ENCODE measurements around the gene PLA2G7. TPM values are rescaled to one million over a fixed set of nuclear protein-coding genes. Genes with fewer than 3 reads are reported as not detected.

The PLA2G7 gene
- total RNA-seq, 1 experiment from 2014 or later: not detected

DNA sequence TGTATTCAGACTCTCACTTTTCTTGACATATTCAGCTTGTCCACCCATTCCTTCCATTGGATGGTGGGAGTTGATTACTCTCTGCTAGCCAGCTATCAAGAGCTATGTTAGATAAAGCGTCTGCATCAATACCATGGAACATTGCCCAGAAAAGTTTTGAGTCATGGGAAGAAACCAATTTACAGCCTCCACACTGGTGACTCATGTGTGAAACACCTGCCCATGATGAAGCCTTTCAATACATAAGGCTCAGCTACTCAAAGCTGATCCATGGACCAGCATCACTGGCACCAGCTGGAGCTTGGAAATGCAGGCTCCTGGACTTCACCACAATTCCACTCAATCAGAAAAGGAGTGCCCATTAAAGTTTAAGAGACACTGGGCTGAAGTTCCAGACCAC, 16.1 kb downstream of the PLA2G7 start:
- Histone ChIP-seq H3K27ac (ENCODE audit: low read depth, low read length, poor library complexity, severe bottlenecking) (no peak overlapping the region), H3K9me3 (ENCODE audit: low read depth, low read length, poor library complexity, severe bottlenecking) (no peaks in the 10 kb centered on the region), H3K4me1 (ENCODE audit: insufficient read depth, low read length, poor library complexity, severe bottlenecking) (no peaks in the 10 kb centered on the region), H3K4me3 (ENCODE audit: low read depth, low read length, poor library complexity, severe bottlenecking) (no peak overlapping the region), H3K27me3 (replicated peaks; ENCODE audit: insufficient read depth, low read depth, low read length, poor library complexity) (peaks cover 38% of the 10 kb centered on the region), H3K36me3 (ENCODE audit: insufficient read depth, low read length, poor library complexity, severe bottlenecking) (no peaks in the 10 kb centered on the region)
- no peak for DNase-seq (ENCODE audit: low spot score)
- TF ChIP-seq, protein P1, sequence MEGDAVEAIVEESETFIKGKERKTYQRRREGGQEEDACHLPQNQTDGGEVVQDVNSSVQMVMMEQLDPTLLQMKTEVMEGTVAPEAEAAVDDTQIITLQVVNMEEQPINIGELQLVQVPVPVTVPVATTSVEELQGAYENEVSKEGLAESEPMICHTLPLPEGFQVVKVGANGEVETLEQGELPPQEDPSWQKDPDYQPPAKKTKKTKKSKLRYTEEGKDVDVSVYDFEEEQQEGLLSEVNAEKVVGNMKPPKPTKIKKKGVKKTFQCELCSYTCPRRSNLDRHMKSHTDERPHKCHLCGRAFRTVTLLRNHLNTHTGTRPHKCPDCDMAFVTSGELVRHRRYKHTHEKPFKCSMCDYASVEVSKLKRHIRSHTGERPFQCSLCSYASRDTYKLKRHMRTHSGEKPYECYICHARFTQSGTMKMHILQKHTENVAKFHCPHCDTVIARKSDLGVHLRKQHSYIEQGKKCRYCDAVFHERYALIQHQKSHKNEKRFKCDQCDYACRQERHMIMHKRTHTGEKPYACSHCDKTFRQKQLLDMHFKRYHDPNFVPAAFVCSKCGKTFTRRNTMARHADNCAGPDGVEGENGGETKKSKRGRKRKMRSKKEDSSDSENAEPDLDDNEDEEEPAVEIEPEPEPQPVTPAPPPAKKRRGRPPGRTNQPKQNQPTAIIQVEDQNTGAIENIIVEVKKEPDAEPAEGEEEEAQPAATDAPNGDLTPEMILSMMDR (conservative IDR thresholded peaks at IDR 0.05; ENCODE audit: low read depth, low read length): no peak
- TF ChIP-seq EZH2 (IDR thresholded peaks at IDR 0.05; ENCODE audit: borderline replicate concordance, low read depth, low read length, poor library complexity, severe bottlenecking): no peak
- BruUV-seq (replicated peaks): no TSS peak
- ChIA-PET POLR2A (ENCODE audit: low non-redundant PET) (no interaction called here), CTCF (no interaction called here)
- intact Hi-C loops (cut with micrococcal nuclease; ENCODE audit: unreplicated experiment): no loop called here

DNA sequence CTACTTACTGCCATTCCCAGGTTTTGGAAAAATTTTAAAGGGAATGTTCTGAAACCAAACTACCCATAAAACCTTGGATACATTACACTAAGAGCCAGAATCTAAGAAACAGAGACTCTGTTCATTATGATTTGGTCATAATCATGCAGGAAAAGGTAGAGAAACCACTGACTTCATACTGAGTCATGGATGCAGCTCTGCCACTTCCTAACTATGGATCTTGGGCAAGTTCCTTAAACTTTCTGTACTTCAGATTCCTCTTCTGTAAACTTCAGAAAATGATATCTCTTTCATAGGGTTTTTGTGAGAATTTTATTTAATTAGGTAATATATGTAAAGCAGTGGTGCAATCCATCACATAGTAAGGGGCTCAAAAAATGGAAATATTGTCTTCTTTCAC, 20.0 kb downstream of the PLA2G7 start:
- BruUV-seq (replicated peaks): no TSS peak

DNA sequence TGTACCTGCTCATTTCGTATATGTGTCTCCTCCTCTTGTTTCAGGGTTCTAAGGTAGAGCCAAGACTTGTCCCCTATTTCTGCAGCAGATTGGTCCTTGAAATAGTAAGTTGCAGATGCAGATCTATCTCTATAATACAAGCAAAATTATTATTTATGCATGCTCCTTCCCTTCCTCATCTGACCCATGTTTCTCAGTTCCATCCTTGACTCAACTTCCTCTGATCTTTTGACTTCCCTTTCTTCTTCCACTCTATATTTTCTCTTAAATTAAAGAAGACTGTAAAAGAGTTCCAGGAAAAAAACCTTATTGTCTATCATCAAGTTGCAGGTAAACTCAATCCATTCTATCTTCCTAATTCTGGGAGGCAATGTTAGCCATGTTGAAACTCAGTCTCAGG, 23.7 kb downstream of the PLA2G7 start:
- ChIA-PET POLR2A (ENCODE audit: low non-redundant PET) (no interaction called here), CTCF (no interaction called here)
- Histone ChIP-seq H3K4me1 (ENCODE audit: insufficient read depth, low read length, poor library complexity, severe bottlenecking) (no peaks in the 10 kb centered on the region), H3K4me3 (ENCODE audit: low read depth, low read length, poor library complexity, severe bottlenecking) (no peak overlapping the region), H3K9me3 (ENCODE audit: low read depth, low read length, poor library complexity, severe bottlenecking) (no peaks in the 10 kb centered on the region), H3K36me3 (ENCODE audit: insufficient read depth, low read length, poor library complexity, severe bottlenecking) (no peaks in the 10 kb centered on the region), H3K27me3 (replicated peaks; ENCODE audit: insufficient read depth, low read depth, low read length, poor library complexity) (peaks cover 17% of the 10 kb centered on the region), H3K27ac (ENCODE audit: low read depth, low read length, poor library complexity, severe bottlenecking) (no peak overlapping the region)
- DNase-seq (ENCODE audit: low spot score): no peak
- BruUV-seq (replicated peaks): no TSS peak
- TF ChIP-seq, protein P1 (conservative IDR thresholded peaks at IDR 0.05; ENCODE audit: low read depth, low read length): no peak
- TF ChIP-seq EZH2 (IDR thresholded peaks at IDR 0.05; ENCODE audit: borderline replicate concordance, low read depth, low read length, poor library complexity, severe bottlenecking): no peak
- intact Hi-C loops (cut with micrococcal nuclease; ENCODE audit: unreplicated experiment): no loop called here

More for the DNA sequence above, 20.0 kb downstream of the PLA2G7 start:
- ChIA-PET CTCF (no interaction called here), POLR2A (ENCODE audit: low non-redundant PET) (no interaction called here)
- H3K27me3 ChIP-seq (replicated peaks; ENCODE audit: insufficient read depth, low read depth, low read length, poor library complexity): peaks cover 29% of the 10 kb centered on the region
- H3K4me3 ChIP-seq (ENCODE audit: low read depth, low read length, poor library complexity, severe bottlenecking): no peak overlapping the region
- H3K27ac ChIP-seq (ENCODE audit: low read depth, low read length, poor library complexity, severe bottlenecking): no peak overlapping the region
- TF ChIP-seq, protein P1 (conservative IDR thresholded peaks at IDR 0.05; ENCODE audit: low read depth, low read length): no peak
- TF ChIP-seq EZH2 (IDR thresholded peaks at IDR 0.05; ENCODE audit: borderline replicate concordance, low read depth, low read length, poor library complexity, severe bottlenecking): no peak
- intact Hi-C loops (cut with micrococcal nuclease; ENCODE audit: unreplicated experiment): no loop called here
- DNase-seq (ENCODE audit: low spot score): no peak
- no peaks in the 10 kb centered on the region for H3K4me1 ChIP-seq (ENCODE audit: insufficient read depth, low read length, poor library complexity, severe bottlenecking)
- no peaks in the 10 kb centered on the region for H3K9me3 ChIP-seq (ENCODE audit: low read depth, low read length, poor library complexity, severe bottlenecking)
- H3K36me3 ChIP-seq (ENCODE audit: insufficient read depth, low read length, poor library complexity, severe bottlenecking): no peaks in the 10 kb centered on the region

Measured in A673 (cell line).